ENCODE measurements around the gene PDZRN4.
A peak's percentile ranks its signal among the peaks of the same experiment; 100 is the strongest.

PDZRN4 gene

DNA sequence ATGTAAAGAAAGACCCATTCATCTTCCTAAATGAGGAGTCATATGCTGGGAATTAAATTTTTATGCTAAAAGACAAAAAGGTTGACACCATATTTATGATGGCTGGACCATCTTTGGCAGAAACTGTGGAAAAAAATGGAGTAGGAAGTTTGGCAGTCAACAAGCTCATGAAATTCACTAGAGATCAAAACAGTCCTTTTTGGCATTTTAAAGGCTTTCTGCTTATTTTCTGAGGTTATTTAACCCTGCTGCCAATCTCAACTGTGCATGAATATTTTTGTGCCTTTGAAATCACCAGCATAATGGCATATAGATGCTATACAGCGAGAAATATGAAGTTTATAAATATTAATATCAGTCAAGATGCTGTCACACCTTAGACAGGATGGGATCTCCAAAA is 399.5 kb downstream of the PDZRN4 start:
- TF ChIP-seq, protein P1, sequence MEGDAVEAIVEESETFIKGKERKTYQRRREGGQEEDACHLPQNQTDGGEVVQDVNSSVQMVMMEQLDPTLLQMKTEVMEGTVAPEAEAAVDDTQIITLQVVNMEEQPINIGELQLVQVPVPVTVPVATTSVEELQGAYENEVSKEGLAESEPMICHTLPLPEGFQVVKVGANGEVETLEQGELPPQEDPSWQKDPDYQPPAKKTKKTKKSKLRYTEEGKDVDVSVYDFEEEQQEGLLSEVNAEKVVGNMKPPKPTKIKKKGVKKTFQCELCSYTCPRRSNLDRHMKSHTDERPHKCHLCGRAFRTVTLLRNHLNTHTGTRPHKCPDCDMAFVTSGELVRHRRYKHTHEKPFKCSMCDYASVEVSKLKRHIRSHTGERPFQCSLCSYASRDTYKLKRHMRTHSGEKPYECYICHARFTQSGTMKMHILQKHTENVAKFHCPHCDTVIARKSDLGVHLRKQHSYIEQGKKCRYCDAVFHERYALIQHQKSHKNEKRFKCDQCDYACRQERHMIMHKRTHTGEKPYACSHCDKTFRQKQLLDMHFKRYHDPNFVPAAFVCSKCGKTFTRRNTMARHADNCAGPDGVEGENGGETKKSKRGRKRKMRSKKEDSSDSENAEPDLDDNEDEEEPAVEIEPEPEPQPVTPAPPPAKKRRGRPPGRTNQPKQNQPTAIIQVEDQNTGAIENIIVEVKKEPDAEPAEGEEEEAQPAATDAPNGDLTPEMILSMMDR (conservative IDR thresholded peaks at IDR 0.05; ENCODE audit: low read depth, low read length): no peak
- DNase-seq (ENCODE audit: low read depth): no peak
- H3K4me3 ChIP-seq (ENCODE audit: low read length): no peak overlapping the region

DNA sequence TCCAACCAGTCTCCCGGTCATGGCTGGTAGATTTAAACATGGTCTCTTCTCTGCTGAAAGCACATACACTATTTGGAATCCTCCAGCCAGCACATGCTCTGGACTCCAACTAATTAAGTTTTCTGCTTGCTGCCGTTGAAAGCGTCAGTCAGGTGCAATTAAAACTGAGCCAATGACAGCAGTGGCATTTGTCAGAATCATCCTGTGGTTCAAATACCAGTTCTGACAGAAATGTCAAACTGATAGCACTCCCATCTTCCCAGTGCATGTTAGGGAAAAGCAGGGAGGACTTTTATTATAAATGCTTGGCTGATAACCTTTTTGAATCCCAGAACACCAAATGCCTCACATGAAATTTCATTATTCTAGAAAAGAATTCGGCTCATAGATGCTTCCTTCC is 401.8 kb downstream of the PDZRN4 start:
- no peak overlapping the region for H3K4me3 ChIP-seq (ENCODE audit: low read length)
- TF ChIP-seq, protein P1 (conservative IDR thresholded peaks at IDR 0.05; ENCODE audit: low read depth, low read length): no peak
- no peak for DNase-seq (ENCODE audit: low read depth)

DNA sequence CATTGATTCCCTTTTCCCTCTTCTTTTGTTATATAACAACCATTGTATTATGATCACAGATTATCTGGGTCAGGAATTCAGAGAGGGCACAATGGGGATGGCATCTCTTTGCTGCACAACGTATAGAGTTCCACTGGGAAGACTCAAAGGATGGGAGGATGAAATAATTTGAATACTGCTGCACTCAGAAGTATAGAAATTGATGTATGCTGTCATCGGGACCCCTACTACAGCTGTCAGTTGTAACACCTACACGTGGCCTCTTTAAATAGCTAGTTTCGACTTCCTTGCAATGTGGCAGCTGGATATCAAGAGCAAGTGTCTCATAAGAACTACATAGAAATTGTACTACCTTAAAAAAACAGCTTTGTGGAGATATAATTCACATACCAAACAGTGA is 408.1 kb downstream of the PDZRN4 start:
- no peak overlapping the region for H3K4me3 ChIP-seq (ENCODE audit: low read length)
- no peak for DNase-seq (ENCODE audit: low read depth)
- TF ChIP-seq, protein P1 (conservative IDR thresholded peaks at IDR 0.05; ENCODE audit: low read depth, low read length): no peak

DNA sequence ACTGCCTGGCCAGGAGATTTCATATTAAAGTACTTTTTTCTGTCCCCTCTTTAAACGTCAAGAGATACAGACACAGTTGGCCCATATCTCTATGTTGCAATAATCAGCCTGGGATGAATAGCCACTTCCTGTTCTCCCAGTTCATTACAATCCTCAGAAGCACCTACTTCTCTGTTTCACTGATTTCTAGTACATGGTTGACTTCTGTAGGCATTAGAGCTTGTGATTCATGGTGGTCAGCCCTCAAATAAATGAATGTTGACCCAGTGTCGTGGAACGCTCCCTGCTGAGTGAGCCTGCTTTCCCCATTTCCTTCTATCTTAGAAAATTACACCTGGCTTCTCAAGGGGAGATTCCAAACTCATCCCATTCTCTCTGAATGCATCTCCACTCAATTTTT is 416.7 kb downstream of the PDZRN4 start:
- TF ChIP-seq, protein P1 (conservative IDR thresholded peaks at IDR 0.05; ENCODE audit: low read depth, low read length): no peak
- no peak for DNase-seq (ENCODE audit: low read depth)

DNA sequence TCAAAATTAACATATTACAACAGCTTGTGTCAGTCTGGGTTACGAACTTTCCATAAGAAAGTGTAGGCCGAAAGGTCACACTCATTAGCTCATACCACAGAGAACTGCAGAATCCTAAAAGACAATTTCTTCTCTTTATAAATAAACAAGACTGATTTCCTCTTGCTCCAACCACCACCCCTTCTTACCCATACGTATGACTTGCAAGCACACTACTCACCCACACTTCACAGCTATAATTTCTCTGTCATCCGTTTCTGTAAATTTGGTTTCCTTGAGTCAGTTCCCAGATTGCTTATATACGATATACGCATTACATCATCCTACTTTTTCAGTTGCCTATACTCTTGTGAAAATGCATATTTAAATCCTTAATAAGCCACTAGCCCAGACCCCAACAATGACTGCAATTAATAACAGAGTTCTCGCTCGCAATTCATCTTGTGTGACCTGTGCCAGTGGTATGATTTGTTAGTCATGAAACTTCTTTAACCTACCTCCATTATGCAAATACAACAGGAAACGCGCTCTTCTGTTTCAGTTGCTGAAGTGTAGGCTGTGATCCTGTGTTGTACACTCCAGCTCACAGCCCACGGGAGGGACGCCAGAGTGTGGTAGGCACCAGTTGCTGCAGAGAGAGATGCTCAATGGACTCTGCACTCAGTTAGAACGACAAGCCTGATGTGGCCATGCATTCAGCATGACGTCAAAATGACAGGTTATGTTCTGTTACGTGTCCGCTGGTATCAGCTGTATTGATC is 417.6 kb downstream of the PDZRN4 start:
- TF ChIP-seq, protein P1 (conservative IDR thresholded peaks at IDR 0.05; ENCODE audit: low read depth, low read length): no peak
- no peak for DNase-seq (ENCODE audit: low read depth)
- H3K4me3 ChIP-seq (ENCODE audit: low read length): no peak overlapping the region

More for the DNA sequence above, 416.7 kb downstream of the PDZRN4 start:
- H3K4me3 ChIP-seq (ENCODE audit: low read length): no peak overlapping the region

DNA sequence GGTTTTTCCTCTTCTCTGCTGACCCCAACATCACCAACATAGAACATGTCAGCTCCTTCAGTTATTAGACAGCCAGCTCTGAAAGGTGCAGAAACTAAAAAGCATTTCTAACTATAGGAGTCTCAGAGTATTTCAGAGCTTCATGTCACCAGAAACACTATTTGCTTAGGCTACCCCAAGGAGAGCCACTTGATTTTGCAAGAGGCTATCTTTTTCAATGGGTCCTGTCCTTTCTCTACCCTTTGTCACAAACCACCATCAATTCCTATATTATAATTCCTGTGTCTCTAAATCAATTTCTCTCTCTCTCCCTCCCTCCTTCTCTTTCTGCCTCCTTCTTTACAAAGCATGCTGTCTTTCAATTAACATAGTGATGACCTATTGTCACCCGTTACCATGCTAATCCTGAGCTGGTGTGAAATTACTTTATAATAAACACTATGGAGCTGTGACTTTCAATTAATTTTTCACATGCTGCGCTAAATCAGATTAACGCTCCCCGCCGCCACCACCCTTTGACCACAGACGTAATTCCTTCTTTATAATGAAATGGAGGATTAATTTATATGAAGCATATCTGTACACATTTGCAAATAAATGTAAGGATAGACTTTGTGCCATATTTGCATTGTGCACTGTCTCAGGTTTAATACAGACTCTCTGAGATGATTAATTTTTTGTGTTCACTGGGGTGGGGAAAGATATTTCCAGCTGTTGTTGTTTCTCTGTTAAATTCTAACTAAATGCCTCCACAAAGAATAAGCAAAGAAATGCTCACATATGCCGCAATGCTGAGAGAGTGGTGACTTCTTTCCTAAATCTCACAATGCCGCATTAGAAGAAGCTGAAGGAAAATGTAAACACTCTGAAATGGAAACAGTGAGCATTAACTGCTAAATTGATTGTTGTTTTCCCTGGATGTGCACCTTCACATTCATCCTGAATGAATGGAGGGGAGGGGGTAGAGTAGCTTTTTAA is 418.6 kb downstream of the PDZRN4 start:
- no peak overlapping the region for H3K4me3 ChIP-seq (ENCODE audit: low read length)
- peak; percentile 56 for DNase-seq (ENCODE audit: low read depth)
- TF ChIP-seq, protein P1 (conservative IDR thresholded peaks at IDR 0.05; ENCODE audit: low read depth, low read length): no peak

All from retinal pigment epithelial cell (primary cell).